Vagina (tissue), 2 donors: ENCODE measurements around the gene NDRG2. TPM values are rescaled to one million over a fixed set of nuclear protein-coding genes. Genes with fewer than 3 reads are reported as not detected.
A peak's percentile ranks its signal among the peaks of the same experiment; 100 is the strongest.

Experiments
- DNase-seq, 2 donors: peaks; one replicate each; pipeline ENCODE4 v3.0.0-alpha.2; 2017; ENCODE audit errors: extremely low spot score in 2 of 2
- H3K27ac ChIP-seq: fragments of 200-600 bp; sonication (generic); one replicate; pipeline ENCODE4 v1.5.1; 2019
- H3K27me3 ChIP-seq: fragments of 200-600 bp; sonication (generic); one replicate; pipeline ENCODE4 v1.5.1; 2019
- H3K36me3 ChIP-seq, 2 donors: fragments of 200-600 bp; sonication (generic); one replicate each; pipeline ENCODE4 v1.5.1; 2017 to 2019
- H3K4me1 ChIP-seq: fragments of 200-600 bp; sonication (generic); one replicate; pipeline ENCODE4 v1.5.1; 2019
- H3K4me3 ChIP-seq, 2 donors: fragments of 200-600 bp; sonication (generic); 1 replicate in 1 of 2; 2 replicates in 1 of 2; pipeline ENCODE4 v1.5.1; 2016 to 2019
- H3K9me3 ChIP-seq: fragments of 200-600 bp; sonication (generic); one replicate; pipeline ENCODE4 v1.5.1; 2019
- POLR2A ChIP-seq, 2 donors: fragments of 450-650 bp; IDR thresholded peaks; one replicate each; pipeline ENCODE4 v1.6.1; 2017; ENCODE audit warnings: antibody characterized with exemption in 2 of 2, mild to moderate bottlenecking in 2 of 2, moderate library complexity in 2 of 2
- POLR2AphosphoS5 ChIP-seq, 2 donors: sonication (generic); formaldehyde crosslinking; IDR thresholded peaks; one replicate each; pipeline ENCODE4 v1.9.0; 2017; ENCODE audit warnings: antibody characterized with exemption in 2 of 2, mild to moderate bottlenecking in 2 of 2, low read depth in 1 of 2; ENCODE audit not compliant: insufficient read depth in 1 of 2
- intact Hi-C: fragments of 100-400 bp; cut with DNase I; formaldehyde crosslinking; loops from one replicate; pipeline ENCODE4 v1.15.1; 2023
- total RNA-seq: library from RNA; depleted of rRNA; stranded (reverse); fragments of >200 nt; gene quantifications from one replicate; pipeline ENCODE4 v1.2.3, GENCODE V29; 2016
- TF ChIP-seq, protein P1 (sequence below), 3 experiments: fragments of 450-650 bp in 2 of 3; fragments of 200-600 bp in 1 of 3; sonication (generic) in 1 of 3; IDR thresholded peaks; one replicate each; pipeline ENCODE4 v1.5.1; 2017 to 2019; ENCODE audit warnings: antibody characterized with exemption in 3 of 3, mild to moderate bottlenecking in 2 of 3, moderate library complexity in 2 of 3

NDRG2 gene
- total RNA-seq, 1 donor from 2014 or later = 307 TPM

DNA sequence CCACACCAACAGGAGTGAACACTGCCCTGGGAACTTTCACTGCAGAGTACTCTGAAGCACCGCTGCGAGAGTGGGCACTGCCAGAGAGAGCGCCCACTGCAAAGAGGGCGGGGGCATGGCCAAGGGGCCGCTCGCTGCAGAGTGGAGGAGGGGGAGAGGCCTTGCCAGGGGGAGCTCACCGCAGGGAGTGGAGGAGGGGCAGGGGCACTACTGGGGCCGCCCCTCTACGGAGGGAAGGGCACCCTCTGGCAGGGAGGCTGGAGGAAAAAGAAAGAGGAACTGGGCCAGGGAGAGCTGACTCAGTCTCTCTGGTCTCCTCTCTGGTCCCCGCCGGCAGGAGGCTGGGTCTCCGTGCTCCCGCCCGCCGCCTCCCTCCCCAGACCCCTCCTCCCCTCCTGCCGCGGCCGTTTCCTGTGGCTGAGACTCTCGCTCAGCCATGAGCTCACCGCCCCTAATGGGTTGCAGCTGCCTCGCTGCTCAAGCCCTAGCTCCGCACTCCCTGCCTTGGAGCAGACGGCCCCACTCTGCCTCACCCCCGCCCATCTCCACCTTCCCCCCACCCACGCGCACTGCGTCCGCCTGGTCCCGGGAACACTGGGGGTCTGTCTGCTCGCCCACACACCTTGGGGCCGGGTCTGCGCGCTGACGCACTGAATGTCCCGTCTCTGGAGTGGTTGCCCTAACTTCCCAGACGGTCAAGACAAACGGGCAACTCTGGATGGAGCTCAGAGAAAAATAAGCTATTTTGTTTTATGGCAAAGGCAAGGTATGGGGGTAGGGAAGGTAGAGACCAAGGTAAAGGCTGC, 46.6 kb upstream of the NDRG2 start:
- H3K4me3 ChIP-seq = peak overlapping the region; percentile 71 to 73
- H3K4me1 ChIP-seq = peaks cover 61% of the 10 kb centered on the region
- peaks cover 0 to 23% of the 10 kb centered on the region in 2 donors for H3K36me3 ChIP-seq
- peak overlapping the region; percentile 95 for H3K27ac ChIP-seq
- peak in 1 of 2 donors; percentile 43 for TF ChIP-seq POLR2A (IDR thresholded peaks at IDR 0.05)
- TF ChIP-seq POLR2AphosphoS5 (IDR thresholded peaks at IDR 0.05; ENCODE audit: insufficient read depth in 1 of 2, low read depth in 1 of 2) = peak in 1 of 2 donors; percentile 79
- TF ChIP-seq, protein P1, sequence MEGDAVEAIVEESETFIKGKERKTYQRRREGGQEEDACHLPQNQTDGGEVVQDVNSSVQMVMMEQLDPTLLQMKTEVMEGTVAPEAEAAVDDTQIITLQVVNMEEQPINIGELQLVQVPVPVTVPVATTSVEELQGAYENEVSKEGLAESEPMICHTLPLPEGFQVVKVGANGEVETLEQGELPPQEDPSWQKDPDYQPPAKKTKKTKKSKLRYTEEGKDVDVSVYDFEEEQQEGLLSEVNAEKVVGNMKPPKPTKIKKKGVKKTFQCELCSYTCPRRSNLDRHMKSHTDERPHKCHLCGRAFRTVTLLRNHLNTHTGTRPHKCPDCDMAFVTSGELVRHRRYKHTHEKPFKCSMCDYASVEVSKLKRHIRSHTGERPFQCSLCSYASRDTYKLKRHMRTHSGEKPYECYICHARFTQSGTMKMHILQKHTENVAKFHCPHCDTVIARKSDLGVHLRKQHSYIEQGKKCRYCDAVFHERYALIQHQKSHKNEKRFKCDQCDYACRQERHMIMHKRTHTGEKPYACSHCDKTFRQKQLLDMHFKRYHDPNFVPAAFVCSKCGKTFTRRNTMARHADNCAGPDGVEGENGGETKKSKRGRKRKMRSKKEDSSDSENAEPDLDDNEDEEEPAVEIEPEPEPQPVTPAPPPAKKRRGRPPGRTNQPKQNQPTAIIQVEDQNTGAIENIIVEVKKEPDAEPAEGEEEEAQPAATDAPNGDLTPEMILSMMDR (IDR thresholded peaks at IDR 0.05) = no peak
- H3K9me3 ChIP-seq = no peaks in the 10 kb centered on the region
- peak in 1 of 2 donors; percentile 93 for DNase-seq
- H3K27me3 ChIP-seq = no peaks in the 10 kb centered on the region
- intact Hi-C loops = no loop called here

DNA sequence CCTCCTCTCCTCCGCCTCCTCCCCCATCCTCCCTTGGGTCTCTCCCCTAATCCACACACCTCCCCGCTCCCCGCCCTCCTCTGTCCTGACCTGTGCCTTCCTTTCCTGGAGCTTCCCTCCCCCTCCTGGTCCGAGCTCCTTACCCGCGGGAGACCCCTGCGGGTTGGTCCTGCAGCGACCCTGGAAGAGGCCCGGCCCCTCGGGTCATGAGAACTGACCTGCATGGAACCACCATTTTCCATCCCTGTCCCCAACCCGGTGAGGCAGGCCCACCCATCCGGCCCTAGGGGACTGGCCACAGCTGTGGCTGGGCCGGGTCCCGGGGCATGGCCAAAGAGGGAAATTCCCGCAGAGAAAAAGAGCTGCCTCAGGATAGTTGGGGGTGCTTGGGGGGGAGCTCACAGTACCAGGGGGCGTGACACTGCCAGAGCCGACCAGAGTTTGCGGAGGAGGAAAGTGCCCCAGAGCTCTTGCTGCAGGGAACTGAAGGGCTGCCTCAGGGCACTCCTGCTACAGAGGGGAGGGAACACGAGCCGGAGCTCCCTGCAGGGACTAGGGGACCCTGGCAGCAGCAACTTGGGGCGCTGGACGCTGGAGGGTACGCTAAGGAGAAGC, 45.9 kb upstream of the NDRG2 start:
- TF ChIP-seq POLR2AphosphoS5 (IDR thresholded peaks at IDR 0.05; ENCODE audit: insufficient read depth in 1 of 2, low read depth in 1 of 2) = no peak
- no peak for TF ChIP-seq POLR2A (IDR thresholded peaks at IDR 0.05)
- TF ChIP-seq, protein P1 (IDR thresholded peaks at IDR 0.05) = no peak
- H3K4me1 ChIP-seq = peaks cover 61% of the 10 kb centered on the region
- H3K9me3 ChIP-seq = no peaks in the 10 kb centered on the region
- intact Hi-C loops = no loop called here
- peak overlapping the region; percentile 95 for H3K27ac ChIP-seq
- peak overlapping the region; percentile 71 to 73 for H3K4me3 ChIP-seq
- peaks cover 0 to 16% of the 10 kb centered on the region in 2 donors for H3K36me3 ChIP-seq
- no peak for DNase-seq
- H3K27me3 ChIP-seq = no peaks in the 10 kb centered on the region

GRCh38 chr14:21070083-21070609, 45.3 kb upstream of the NDRG2 start, which contains the start of gene ARHGEF40:
TSS of gene ARHGEF40 (plus strand) at chr14:21070304. CDS start at chr14:21070397, 93 bp downstream.
- Histone ChIP-seq H3K36me3 (peaks cover 0 to 10% of the 10 kb centered on the region in 2 donors), H3K4me1 (peaks cover 59% of the 10 kb centered on the region), H3K9me3 (no peaks in the 10 kb centered on the region), H3K4me3 (peak within 1 kb of the TSS; percentile 71 to 73), H3K27ac (peak within 1 kb of the TSS; percentile 95), H3K27me3 (no peaks in the 10 kb centered on the region)
- no peak for DNase-seq
- TF ChIP-seq POLR2A (IDR thresholded peaks at IDR 0.05) = no peak
- TF ChIP-seq, protein P1 (IDR thresholded peaks at IDR 0.05) = no peak
- no peak for TF ChIP-seq POLR2AphosphoS5 (IDR thresholded peaks at IDR 0.05; ENCODE audit: insufficient read depth in 1 of 2, low read depth in 1 of 2)
- intact Hi-C loops = no loop called here

GRCh38 chr14:21069388-21070082, 44.7 kb upstream of the NDRG2 start:
- TF ChIP-seq POLR2A (IDR thresholded peaks at IDR 0.05) (no peak), POLR2AphosphoS5 (IDR thresholded peaks at IDR 0.05; ENCODE audit: insufficient read depth in 1 of 2, low read depth in 1 of 2) (no peak)
- TF ChIP-seq, protein P1 (IDR thresholded peaks at IDR 0.05) = no peak
- H3K27me3 ChIP-seq = no peaks in the 10 kb centered on the region
- H3K4me3 ChIP-seq = peak overlapping the region; percentile 71 to 73
- intact Hi-C loops = loop anchor here (1.0 kb wide), 1 partner anchor 35 kb away; no protein-coding TSS in a partner anchor
- peaks cover 0 to 6% of the 10 kb centered on the region in 2 donors for H3K36me3 ChIP-seq
- no peaks in the 10 kb centered on the region for H3K9me3 ChIP-seq
- H3K27ac ChIP-seq = peak overlapping the region; percentile 95
- peaks cover 53% of the 10 kb centered on the region for H3K4me1 ChIP-seq
- DNase-seq = no peak
